ENCODE data around the gene PRKAG1. TPM values are rescaled to one million over a fixed set of nuclear protein-coding genes. Genes with fewer than 3 reads are reported as not detected.

The PRKAG1 gene
- total and polyA plus RNA-seq, 2 donors (not counting 1 experiment from before 2014, with no cell fraction given) = 28.5 to 60.0 TPM

DNA sequence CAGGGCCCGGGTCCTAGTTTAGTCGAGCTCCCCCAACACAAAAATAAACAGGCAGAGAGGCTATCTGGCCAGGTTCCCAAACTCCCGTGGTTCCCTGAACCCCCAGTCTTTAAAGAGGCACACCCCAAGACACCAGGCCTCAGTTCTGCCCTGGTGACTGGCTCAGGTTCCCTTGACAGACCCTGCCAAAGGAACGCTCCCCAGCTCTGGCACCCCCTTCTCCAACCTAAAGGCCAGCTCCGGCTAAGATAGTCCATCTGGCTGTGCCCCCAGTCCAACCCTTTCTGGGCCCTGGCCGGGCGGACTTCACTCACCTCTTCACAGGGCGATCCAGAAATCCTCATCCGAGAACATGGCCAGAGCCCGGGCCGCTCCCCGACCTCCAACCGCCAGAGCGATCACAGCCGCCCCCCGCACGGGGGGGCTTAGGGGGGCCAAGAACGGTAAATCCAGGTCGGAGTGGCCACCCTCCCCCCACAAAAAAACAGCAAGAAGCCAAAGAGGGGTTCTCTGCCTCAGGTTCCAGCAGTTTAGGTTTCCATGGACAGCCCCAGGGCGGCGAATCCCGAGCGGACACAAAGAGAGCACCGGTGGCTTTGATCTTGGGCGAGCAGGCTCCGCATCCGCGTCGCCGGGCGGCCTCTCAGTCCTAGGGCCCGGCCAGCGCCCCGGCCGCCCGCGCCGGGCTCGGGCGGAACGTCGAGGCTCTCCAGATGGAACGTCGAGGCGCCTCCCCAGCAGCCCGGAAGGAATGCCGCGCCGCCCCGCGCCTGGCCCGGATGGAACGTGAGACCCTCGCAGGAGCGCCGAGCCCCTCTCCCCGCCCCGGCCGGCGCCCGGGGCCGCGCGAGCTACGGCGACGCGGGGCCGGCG lies 41.0 kb upstream of the PRKAG1 start:
- Mint-ChIP-seq H3K4me3 (peak overlapping the region; percentile 92), H3K4me1 (peaks cover 59% of the 10 kb centered on the region), H3K9me3 (ENCODE audit: insufficient read depth) (no peaks in the 10 kb centered on the region), H3K27me3 (no peaks in the 10 kb centered on the region), H3K27ac (peak overlapping the region; percentile 92)
- DNase-seq = no peak
- ATAC-seq (ENCODE audit: low read depth) = peak; percentile 2
- Histone ChIP-seq H3K36me3 (replicated peaks in 1 of 2; ENCODE audit: control extremely low read depth in 1 of 2, control insufficient read depth in 1 of 2, extremely low read depth in 1 of 2, insufficient read depth in 2 of 2, low read length in 1 of 2) (peaks cover 0 to 7% of the 10 kb centered on the region in 2 experiments), H3K27ac (ENCODE audit: low read length in 2 of 2) (peak overlapping the region; percentile 77 to 88), H3K4me3 (ENCODE audit: control extremely low read depth in 1 of 5, extremely low read depth in 1 of 5, insufficient read depth in 1 of 5, low read depth in 2 of 5, low read length in 4 of 5) (peak overlapping the region; percentile 81 to 97 (median 91)), H4K20me1 (ENCODE audit: control insufficient read depth, insufficient read depth, low read length, poor library complexity, severe bottlenecking) (peaks cover 52% of the 10 kb centered on the region), H3K27me3 (replicated peaks in 1 of 4; ENCODE audit: control extremely low read depth in 1 of 4, control insufficient read depth in 3 of 4, insufficient read depth in 4 of 4, low read length in 3 of 4) (no peaks in the 10 kb centered on the region), H3K9me3 (ENCODE audit: control extremely low read depth in 1 of 3, control insufficient read depth in 2 of 3, insufficient read depth in 1 of 3, low read length in 2 of 3) (no peaks in the 10 kb centered on the region), H3K4me2 (replicated peaks; ENCODE audit: low read depth, low read length, poor library complexity, severe bottlenecking) (peak overlapping the region; percentile 97), H3K4me1 (ENCODE audit: control insufficient read depth in 2 of 2, insufficient read depth in 2 of 2, low read length in 2 of 2) (peaks cover 51 to 57% of the 10 kb centered on the region in 2 donors), H3K9ac (ENCODE audit: low read length) (peak overlapping the region; percentile 93), H3K79me2 (ENCODE audit: control insufficient read depth, insufficient read depth, low read length) (peaks cover 73% of the 10 kb centered on the region), H2AFZ (ENCODE audit: insufficient read depth, low read depth, low read length, poor library complexity, severe bottlenecking) (peak overlapping the region; percentile 99)
- intact Hi-C loops (cut with micrococcal nuclease) = loop anchor here (1.0 to 10.0 kb wide), 6 partner anchors 11 to 345 kb away; partner anchors contain the start of genes CCNT1, DDN, PRKAG1 and TUBA1A
- no peak for TF ChIP-seq EZH2 (IDR thresholded peaks at IDR 0.05; ENCODE audit: borderline replicate concordance, insufficient read depth, low read depth, low read length, poor library complexity, severe bottlenecking)
- TF ChIP-seq, protein P1, sequence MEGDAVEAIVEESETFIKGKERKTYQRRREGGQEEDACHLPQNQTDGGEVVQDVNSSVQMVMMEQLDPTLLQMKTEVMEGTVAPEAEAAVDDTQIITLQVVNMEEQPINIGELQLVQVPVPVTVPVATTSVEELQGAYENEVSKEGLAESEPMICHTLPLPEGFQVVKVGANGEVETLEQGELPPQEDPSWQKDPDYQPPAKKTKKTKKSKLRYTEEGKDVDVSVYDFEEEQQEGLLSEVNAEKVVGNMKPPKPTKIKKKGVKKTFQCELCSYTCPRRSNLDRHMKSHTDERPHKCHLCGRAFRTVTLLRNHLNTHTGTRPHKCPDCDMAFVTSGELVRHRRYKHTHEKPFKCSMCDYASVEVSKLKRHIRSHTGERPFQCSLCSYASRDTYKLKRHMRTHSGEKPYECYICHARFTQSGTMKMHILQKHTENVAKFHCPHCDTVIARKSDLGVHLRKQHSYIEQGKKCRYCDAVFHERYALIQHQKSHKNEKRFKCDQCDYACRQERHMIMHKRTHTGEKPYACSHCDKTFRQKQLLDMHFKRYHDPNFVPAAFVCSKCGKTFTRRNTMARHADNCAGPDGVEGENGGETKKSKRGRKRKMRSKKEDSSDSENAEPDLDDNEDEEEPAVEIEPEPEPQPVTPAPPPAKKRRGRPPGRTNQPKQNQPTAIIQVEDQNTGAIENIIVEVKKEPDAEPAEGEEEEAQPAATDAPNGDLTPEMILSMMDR (IDR thresholded peaks at IDR 0.05) = no peak
- ChIA-PET POLR2A (interaction anchor here (1.1 to 2.5 kb wide), 3 partner anchors 10 to 71 kb away, joined by 3 to 12 read pairs (median 4); partner anchors contain the start of genes RHEBL1 and TUBA1B), CTCF (interaction anchor here (1.1 to 1.6 kb wide), 4 partner anchors 10 to 129 kb away, joined by 3 to 5 read pairs (median 4); partner anchors contain the start of genes RHEBL1, TUBA1A and TUBA1B)
- WGBS (ENCODE audit: insufficient coverage) = under 1% methylated on average over 69 of the region's 70 CpGs

Data from B cell (primary cell).